Caco-2 (cell line): Measurements from ENCODE around the gene ADORA1. TPM values are rescaled to one million over a fixed set of nuclear protein-coding genes. Genes with fewer than 3 reads are reported as not detected.

Source experiments
- BruUV-seq: library from RNA; stranded (reverse); fragments of 400-500 nt; replicated peaks from 2 replicates; lab custom pipeline; 2021; lab: Mats Ljungman, UMichigan
- CTCF ChIA-PET: fragments of 300-600 bp; sonication (Branson Sonifier 250); formaldehyde crosslinking; loops from one replicate; lab custom pipeline; 2022; ENCODE audit warnings: antibody characterized with exemption; lab: Charles Lee
- POLR2A ChIA-PET: fragments of 300-600 bp; sonication (Branson Sonifier 250); formaldehyde crosslinking; loops from one replicate; lab custom pipeline; 2022; ENCODE audit warnings: antibody characterized with exemption; lab: Charles Lee
- DNase-seq, 2 experiments: peaks; one replicate each; pipeline versions ENCODE4 v3.0.0 to v3.0.0-alpha.2; 2020 to 2022
- H3K27me3 ChIP-seq: replicated peaks from 2 replicates; pipeline ENCODE4 v1.6.0; 2011; ENCODE audit warnings: low read length; ENCODE audit not compliant: control insufficient read depth, insufficient read depth
- H3K36me3 ChIP-seq: 2 replicates; pipeline ENCODE4 v1.5.1; 2011; ENCODE audit warnings: low read length; ENCODE audit not compliant: control insufficient read depth, insufficient read depth
- H3K4me1 ChIP-seq: fragments of 250-450 bp; sonication (Bioruptor Pico); 2 replicates; pipeline ENCODE4 v1.5.1; 2020; ENCODE audit warnings: mild to moderate bottlenecking
- H3K4me3 ChIP-seq: 2 replicates; pipeline ENCODE4 v1.5.1; 2011; ENCODE audit warnings: low read depth, mild to moderate bottlenecking, control low read depth, low read length
- H3K9me3 ChIP-seq: fragments of 250-450 bp; sonication (Bioruptor Pico); 2 replicates; pipeline ENCODE4 v1.5.1; 2020; ENCODE audit warnings: mild to moderate bottlenecking, moderate library complexity
- H3K27ac Mint-ChIP-seq: one replicate; pipeline ENCODE4 v1.8.0; 2022; ENCODE audit warnings: mixed read lengths; ENCODE audit not compliant: unreplicated experiment
- H3K27me3 Mint-ChIP-seq: one replicate; pipeline ENCODE4 v1.8.0; 2022; ENCODE audit warnings: mixed read lengths; ENCODE audit not compliant: insufficient read depth, unreplicated experiment
- H3K36me3 Mint-ChIP-seq: one replicate; pipeline ENCODE4 v1.8.0; 2022; ENCODE audit warnings: mild to moderate bottlenecking, mixed read lengths; ENCODE audit not compliant: insufficient read depth, unreplicated experiment
- H3K4me1 Mint-ChIP-seq: one replicate; pipeline ENCODE4 v1.8.0; 2022; ENCODE audit warnings: low read depth, mixed read lengths; ENCODE audit not compliant: unreplicated experiment
- H3K4me3 Mint-ChIP-seq: one replicate; pipeline ENCODE4 v1.8.0; 2022; ENCODE audit warnings: mild to moderate bottlenecking, moderate library complexity, mixed read lengths; ENCODE audit not compliant: unreplicated experiment
- H3K9me3 Mint-ChIP-seq: one replicate; pipeline ENCODE4 v1.8.0; 2022; ENCODE audit warnings: mixed read lengths; ENCODE audit not compliant: unreplicated experiment
- CTCF ChIP-seq, 2 experiments: fragments of 200-600 bp in 1 of 2; IDR thresholded peaks; 1 replicate in 1 of 2; 2 replicates in 1 of 2; pipeline versions ENCODE4 v1.5.1 to v1.8.0; 2011 to 2022; ENCODE audit warnings: antibody characterized with exemption in 1 of 2, control low read depth in 1 of 2, inconsistent platforms in 1 of 2, low read depth in 1 of 2, low read length in 1 of 2, mild to moderate bottlenecking in 1 of 2, moderate library complexity in 1 of 2; ENCODE audit not compliant: insufficient read depth in 1 of 2, severe bottlenecking in 1 of 2, unreplicated experiment in 1 of 2
- intact Hi-C: fragments of 100-400 bp; cut with micrococcal nuclease; formaldehyde crosslinking; loops from one replicate; pipeline ENCODE4 v1.10.0; 2022; ENCODE audit not compliant: unreplicated experiment
- total RNA-seq: library from RNA; stranded (reverse); gene quantifications from 2 replicates; pipeline ENCODE4 v1.2.3, GENCODE V29; 2022

ADORA1 gene
- total RNA-seq, 1 experiment from 2014 or later, result 46.0 TPM

- Mint-ChIP-seq H3K27ac (no peak overlapping the region), H3K4me3 (no peak overlapping the region), H3K9me3 (no peaks in the 10 kb centered on the region), H3K36me3 (peaks cover 11% of the 10 kb centered on the region), H3K4me1 (peaks cover 16% of the 10 kb centered on the region), H3K27me3 (no peaks in the 10 kb centered on the region)
- no peak for TF ChIP-seq CTCF (IDR thresholded peaks at IDR 0.05; ENCODE audit: insufficient read depth in 1 of 2, low read depth in 1 of 2, low read length in 1 of 2, severe bottlenecking in 1 of 2, unreplicated experiment in 1 of 2)
- Histone ChIP-seq H3K4me3 (no peak overlapping the region), H3K9me3 (no peaks in the 10 kb centered on the region), H3K4me1 (peaks cover 4% of the 10 kb centered on the region; the same call in 1 of the 2 replicates), H3K27me3 (no peaks in the 10 kb centered on the region), H3K36me3 (no peaks in the 10 kb centered on the region)
- BruUV-seq, result no TSS peak
- CTCF ChIA-PET, result interaction anchor here (0.6 to 0.9 kb wide), 2 partner anchors 44 to 82 kb away, joined by 3 to 4 read pairs; no protein-coding TSS in a partner anchor
- POLR2A ChIA-PET, result no interaction called here
- peak in 1 of 2 experiments; percentile 17 for DNase-seq
- intact Hi-C loops, result no loop called here
Measured at GRCh38 chr1:203133970-203134725, 6.6 kb downstream of the ADORA1 start.

DNA sequence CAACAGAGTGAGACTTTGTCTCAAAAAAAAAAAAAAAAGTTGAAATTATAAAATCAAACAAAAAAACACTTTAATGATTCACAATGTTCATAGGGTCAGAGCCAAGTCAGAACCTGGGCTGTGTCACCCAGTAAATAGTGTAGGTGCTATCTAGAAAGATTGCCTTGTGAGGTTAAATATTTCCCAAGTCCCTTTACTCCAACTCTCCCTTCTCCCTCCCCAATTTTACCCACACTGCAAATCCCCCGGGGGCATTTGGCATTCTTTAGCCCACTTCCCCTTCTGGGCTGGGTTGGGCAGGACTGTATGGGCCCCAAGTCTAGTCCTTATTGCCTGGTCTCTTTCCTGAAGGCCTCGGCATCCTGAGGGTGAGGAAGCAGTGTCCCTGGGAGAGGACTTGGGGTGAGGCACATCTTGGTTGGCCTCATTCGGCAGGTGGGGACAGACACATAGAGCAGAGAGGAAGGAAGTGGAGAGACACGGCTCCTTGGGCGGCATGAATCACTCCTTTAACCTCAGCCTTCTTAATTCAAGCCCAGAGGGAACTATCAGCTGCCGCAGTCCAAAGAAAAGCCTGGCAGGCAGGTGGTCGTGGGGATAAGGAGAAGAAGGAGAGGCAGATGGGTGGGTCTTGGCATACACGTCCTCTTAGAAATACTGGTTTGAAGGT, 8.2 kb downstream of the ADORA1 start:
- CTCF ChIA-PET, result interaction anchor here (0.7 to 1.4 kb wide), 5 partner anchors 8 to 81 kb away, joined by 3 to 9 read pairs (median 3); partner anchors contain the start of gene ADORA1
- H3K4me3 Mint-ChIP-seq, result no peak overlapping the region
- H3K27me3 Mint-ChIP-seq, result no peaks in the 10 kb centered on the region
- H3K4me1 Mint-ChIP-seq, result peaks cover 12% of the 10 kb centered on the region
- no peak for DNase-seq
- H3K36me3 Mint-ChIP-seq, result peaks cover 5% of the 10 kb centered on the region
- no peak overlapping the region for H3K27ac Mint-ChIP-seq
- BruUV-seq, result no TSS peak
- no peaks in the 10 kb centered on the region for H3K9me3 ChIP-seq
- POLR2A ChIA-PET, result no interaction called here
- intact Hi-C loops, result no loop called here
- H3K36me3 ChIP-seq, result no peaks in the 10 kb centered on the region
- no peaks in the 10 kb centered on the region for H3K9me3 Mint-ChIP-seq
- peaks cover 4% of the 10 kb centered on the region; the same call in 1 of the 2 replicates for H3K4me1 ChIP-seq
- TF ChIP-seq CTCF (IDR thresholded peaks at IDR 0.05; ENCODE audit: insufficient read depth in 1 of 2, low read depth in 1 of 2, low read length in 1 of 2, severe bottlenecking in 1 of 2, unreplicated experiment in 1 of 2), result no peak
- no peak overlapping the region for H3K4me3 ChIP-seq
- H3K27me3 ChIP-seq, result no peaks in the 10 kb centered on the region

DNA sequence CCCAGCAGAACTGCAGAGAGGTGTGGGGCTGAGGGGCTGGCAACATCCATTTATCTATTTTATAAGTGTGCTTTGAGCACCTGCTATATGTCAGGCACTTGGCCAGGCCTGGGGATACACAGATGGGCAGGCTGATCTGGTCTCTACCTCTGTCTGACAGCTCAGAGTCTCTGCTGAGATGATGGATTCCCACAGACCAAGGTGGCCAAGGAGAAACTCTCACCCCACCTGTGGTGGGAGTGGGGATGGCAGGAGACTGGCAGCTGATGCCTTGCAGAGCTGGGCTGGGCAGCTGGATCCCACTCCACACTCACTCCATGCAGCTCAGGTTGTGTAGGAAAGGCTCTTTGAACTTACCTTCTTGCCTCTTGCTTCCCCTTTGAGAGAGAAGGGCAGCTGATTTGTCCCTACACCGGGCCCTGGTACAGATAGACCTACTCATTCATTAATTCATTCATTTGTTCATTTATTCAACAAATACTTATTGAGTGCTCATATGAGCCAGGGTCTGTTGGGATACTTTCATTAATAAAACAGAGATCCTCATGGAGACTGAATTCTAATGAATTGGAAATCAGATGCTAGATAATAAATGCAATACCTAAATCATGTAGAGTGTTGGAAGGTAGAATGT, 9.0 kb downstream of the ADORA1 start:
- ChIA-PET POLR2A (no interaction called here), CTCF (interaction anchor here (0.7 to 1.4 kb wide), 5 partner anchors 9 to 80 kb away, joined by 3 to 9 read pairs (median 3); partner anchors contain the start of gene ADORA1)
- Mint-ChIP-seq H3K4me3 (no peak overlapping the region), H3K27ac (no peak overlapping the region), H3K4me1 (peaks cover 12% of the 10 kb centered on the region), H3K36me3 (peaks cover 5% of the 10 kb centered on the region), H3K27me3 (no peaks in the 10 kb centered on the region), H3K9me3 (no peaks in the 10 kb centered on the region)
- H3K27me3 ChIP-seq, result no peaks in the 10 kb centered on the region
- no peaks in the 10 kb centered on the region for H3K36me3 ChIP-seq
- TF ChIP-seq CTCF (IDR thresholded peaks at IDR 0.05; ENCODE audit: insufficient read depth in 1 of 2, low read depth in 1 of 2, low read length in 1 of 2, severe bottlenecking in 1 of 2, unreplicated experiment in 1 of 2), result peak in 1 of 2 experiments; percentile 29
- H3K4me3 ChIP-seq, result no peak overlapping the region
- intact Hi-C loops, result no loop called here
- no TSS peak for BruUV-seq
- peak in 1 of 2 experiments; percentile 43 for DNase-seq
- peaks cover 4% of the 10 kb centered on the region; the same call in 1 of the 2 replicates for H3K4me1 ChIP-seq
- no peaks in the 10 kb centered on the region for H3K9me3 ChIP-seq
